CD4-positive, alpha-beta T cell treated with Interleukin-17A for 1 hour (primary cell): Measurements from ENCODE around the gene PHACTR3.
"Not testable (repeated sequence)": the region's sequence is repeated elsewhere in the genome, so short reads cannot be mapped to it uniquely, and the experiment has no call there.

Experiments used
- DNase-seq: peaks from one replicate; pipeline ENCODE4 v3.0.0-alpha.2; 2020

Gene PHACTR3

DNA sequence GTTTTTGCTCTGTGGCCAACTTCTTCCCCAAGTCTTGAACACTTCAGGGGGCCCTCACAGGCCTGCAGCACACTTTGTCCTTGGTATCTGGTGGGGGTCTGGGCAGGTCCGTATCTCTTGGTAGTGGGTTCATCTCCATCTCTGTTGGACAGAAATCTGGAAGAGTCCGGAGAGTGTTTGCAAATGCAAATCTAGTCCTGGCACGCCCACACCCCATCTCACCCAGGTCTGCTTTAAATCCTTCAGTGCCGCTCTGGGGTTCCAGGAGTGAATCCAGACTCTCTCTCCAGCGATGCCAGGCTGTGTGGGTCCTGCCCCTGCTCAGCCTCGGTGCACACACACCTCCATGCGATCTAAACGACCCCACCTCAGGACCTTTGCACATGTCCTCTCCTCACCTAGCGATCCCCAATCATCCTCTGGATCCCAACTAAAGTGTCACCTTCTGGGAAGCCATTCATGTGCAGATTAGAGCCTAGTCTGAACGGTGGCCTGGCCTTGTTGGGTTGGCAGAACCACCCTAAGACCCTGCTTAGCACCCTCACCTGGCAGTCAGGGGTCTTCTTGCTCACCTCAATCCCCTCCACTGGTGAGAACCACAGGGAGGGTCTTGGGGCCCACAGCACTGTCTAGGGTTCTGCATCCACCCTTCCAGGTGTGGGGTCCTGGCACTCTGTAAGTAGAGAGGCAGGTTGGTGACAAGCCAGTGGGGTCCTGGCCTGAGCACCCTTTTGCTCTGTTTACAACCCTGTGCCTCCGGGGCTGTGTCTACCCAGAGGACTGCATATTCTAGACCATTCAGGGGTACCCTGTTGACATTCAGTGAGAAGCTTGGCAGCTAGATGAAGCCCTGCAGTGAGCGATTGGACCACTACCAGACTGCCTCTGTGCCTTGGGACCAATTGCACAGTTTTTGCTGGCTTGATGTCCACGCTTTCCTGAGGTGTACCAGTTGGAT, 228.3 kb downstream of the PHACTR3 start:
- no peak for DNase-seq

- DNase-seq, result no peak
These were observed 230.7 kb downstream of the PHACTR3 start for GRCh38 chr20:59835057-59835447.

DNA sequence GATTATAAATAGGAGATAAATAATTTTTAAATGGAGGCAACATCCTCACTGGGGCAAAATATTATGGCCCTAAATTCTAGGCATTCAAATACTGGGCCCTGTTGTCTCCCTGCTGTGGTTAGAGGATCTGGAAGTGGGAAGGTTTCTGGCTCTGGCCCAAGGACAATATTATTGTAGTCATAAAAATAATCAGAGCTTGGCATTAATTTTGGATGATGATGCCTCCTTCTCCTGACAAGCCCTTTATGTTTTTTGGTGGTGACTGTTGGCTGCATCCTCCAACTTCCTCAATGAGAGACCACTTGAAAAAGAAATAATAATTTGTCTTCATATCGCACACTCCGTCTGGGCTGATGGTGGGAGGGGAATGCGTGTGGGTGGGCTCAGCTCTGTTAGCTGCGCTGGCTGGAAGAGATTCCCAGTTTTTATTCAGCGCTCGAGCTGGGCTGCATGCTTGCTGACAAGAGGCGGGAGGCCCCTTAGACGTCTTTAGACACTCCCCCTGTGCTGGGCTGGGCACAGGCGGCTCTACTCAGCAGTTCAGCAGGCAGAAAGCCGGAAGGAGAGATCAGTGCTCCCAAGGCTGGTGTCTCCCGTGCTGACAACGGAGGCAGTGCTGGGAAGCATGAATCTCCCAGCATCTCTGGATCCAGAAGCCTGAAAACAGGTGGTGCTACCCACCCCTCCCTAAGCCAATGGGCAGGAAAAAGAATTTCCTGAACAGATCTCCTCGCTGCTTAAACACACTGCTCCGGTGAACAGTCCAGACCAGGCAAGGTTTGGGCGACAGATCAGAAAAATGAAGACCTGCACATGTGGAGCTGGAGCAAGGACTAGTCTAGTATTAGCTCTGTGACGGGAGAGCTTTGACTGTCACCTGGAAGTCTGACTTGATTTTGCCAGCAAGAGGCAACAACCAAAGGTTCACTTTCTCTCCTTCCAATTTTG, 231.4 kb downstream of the PHACTR3 start:
- no peak for DNase-seq

GRCh38 chr20:59836767-59837166, 232.4 kb downstream of the PHACTR3 start:
- no peak for DNase-seq

DNA sequence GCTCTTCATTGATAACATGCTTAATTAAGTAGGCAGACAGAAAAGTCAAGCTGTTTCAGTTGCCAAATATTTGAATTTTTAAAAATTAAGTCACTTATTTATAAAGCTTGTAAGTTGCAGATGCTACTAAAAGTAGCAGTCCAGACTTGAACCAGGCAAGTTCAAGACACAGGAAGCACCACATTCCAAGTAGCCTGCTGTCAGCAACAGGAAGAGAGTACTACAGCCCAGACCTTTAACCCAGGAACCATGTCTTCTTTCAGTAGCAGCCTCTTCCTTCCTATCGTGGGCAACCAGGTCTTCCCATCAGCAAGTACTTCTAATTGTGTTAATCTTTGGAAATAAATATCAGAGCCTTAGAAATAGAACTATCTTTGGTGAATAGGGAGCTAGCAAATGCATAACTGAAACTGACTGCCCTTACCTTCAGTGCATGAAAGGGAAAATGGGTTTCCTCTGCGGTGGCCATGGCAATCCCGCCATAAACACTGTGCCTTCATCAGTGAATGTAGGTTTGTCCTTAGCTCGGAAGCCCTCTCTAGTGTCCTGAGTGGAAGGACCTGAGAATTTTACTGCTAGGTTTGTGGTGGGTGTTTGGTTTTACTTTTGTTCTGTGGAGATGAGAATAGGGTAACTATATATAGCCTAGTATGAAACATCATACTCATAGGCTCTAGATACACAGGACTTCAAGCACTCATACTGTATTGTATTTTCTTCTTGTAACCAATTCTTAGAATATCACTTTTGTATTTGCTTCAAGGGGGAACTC, 233.5 kb downstream of the PHACTR3 start:
- DNase-seq, result no peak

- DNase-seq, result no peak
These were observed 235.1 kb downstream of the PHACTR3 start for GRCh38 chr20:59839400-59839799.

- no peak for DNase-seq
These were observed 241.1 kb downstream of the PHACTR3 start for GRCh38 chr20:59845472-59845871.

- DNase-seq, result no peak
These were observed 243.8 kb downstream of the PHACTR3 start for GRCh38 chr20:59848182-59848581.

- DNase-seq, result peak; percentile 10
These were observed 245.8 kb downstream of the PHACTR3 start for GRCh38 chr20:59850018-59850641.

GRCh38 chr20:59856526-59856925, 252.2 kb downstream of the PHACTR3 start:
- not testable (repeated sequence) for DNase-seq

DNA sequence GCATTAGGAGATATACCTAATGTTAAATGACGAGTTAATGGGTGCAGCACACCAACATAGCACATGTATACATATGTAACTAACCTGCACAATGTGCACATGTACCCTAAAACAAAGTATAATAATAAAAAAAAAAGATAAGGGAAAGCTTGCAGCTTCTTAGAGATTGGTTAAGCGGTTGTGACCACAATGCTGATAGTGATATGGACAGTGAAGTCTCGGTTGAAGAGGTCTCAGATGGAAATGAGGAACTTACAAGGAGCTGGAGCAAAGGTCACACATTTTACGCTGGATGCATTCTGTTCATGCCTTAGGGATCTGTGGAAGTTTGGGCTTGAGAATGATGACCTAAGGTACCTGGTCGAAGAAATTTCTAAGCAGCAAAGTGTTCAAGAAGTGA, 252.6 kb downstream of the PHACTR3 start:
- not testable (repeated sequence) for DNase-seq

GRCh38 chr20:59857966-59858365, 253.6 kb downstream of the PHACTR3 start:
- DNase-seq, result no peak

DNA sequence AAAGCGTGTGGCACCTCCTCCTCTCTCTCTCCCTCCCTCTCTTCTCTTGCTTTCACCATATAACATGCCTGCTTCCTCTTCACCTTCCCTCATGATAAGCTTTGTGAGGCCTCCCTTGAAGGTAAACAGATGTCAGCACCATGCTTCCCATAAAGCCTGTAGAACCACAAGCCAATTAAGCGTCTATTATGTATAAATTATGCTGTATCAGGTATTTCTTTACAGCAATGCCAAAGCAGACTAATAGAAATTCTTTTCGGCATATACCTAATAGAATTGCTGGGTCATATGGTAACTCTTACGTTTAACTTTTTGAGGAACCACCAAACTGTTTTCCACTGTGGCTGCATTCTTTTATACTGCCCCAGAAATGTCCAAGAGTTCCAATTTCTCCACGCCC, 254.1 kb downstream of the PHACTR3 start:
- no peak for DNase-seq

DNA sequence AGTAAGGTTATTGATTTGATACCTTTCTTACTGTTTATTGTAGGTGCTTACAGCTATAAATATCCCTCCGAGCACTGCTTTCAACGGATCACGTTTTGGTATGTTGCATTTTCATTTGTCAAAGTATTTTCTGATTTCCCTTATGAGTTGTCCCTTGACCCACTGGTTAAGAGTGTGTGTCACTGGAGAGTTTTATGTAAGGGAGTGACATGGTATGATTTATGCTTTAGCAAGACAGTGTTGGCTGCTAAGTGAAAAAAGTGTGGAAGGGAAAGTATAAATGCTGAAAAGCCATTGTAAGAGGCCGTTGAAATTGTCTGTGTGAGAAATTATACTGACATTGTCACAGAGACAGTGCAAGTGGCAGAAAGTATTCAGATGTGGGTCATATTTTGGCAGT, 257.1 kb downstream of the PHACTR3 start:
- no peak for DNase-seq

DNA sequence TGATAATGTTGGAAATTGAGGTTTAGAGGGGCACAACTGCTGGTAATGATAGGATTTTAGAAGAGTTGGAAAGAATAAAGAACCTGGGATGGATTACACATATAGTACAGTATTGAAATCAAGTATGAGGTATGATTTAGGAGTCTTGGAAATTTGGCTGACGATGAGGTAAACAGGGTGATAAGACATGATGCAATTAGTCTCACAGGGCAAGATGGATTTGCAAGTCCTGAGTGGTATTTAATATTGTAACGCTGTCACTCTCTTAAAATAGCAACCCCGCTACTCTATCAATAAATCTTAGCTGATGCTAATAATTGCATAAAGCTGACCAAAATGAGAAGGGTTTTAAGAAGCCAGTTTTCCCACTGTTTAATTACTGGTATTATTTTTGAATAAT, 258.7 kb downstream of the PHACTR3 start:
- DNase-seq, result no peak

DNA sequence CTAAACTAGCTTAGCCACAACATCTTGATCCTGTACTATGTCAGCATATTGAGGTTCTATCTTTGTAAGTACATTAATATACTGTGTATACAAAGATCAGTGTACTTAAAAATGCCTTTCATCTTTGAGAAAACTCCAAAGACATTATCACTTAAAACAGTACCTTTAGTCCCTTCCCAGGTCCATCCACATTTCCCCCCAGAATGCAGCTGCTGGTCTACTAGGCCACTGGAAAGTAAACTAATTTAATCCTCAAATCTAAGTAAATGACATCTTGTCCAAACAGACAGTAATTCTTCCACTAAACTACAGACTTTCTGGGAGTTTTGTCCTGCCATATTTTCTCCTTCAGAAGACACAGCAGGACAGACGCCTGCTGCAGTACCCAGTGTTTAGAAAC, 260.4 kb downstream of the PHACTR3 start:
- DNase-seq, result no peak

GRCh38 chr20:59866338-59866737, 262.0 kb downstream of the PHACTR3 start:
- DNase-seq, result no peak

DNA sequence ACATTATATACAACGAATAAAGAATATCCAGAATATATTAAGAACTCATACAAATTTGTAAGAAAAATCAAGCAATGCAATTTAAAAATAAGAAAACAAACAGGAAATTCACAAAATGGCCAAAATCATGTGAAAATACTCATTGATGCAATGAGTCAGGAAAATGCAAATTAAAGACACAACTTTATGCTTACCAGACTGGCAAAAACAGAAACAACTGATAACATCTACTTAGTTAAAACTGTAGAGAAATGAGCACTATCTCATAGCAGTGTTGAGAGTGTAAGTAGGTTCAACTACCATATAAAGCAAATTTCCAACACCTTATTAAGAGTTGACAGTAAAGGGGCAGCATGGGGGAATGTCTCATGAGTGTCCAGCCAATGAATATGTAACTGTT, 266.8 kb downstream of the PHACTR3 start:
- DNase-seq, result no peak

- DNase-seq, result no peak
These were observed 269.1 kb downstream of the PHACTR3 start for GRCh38 chr20:59873409-59873808.

- no peak for DNase-seq
These were observed 275.9 kb downstream of the PHACTR3 start for GRCh38 chr20:59880198-59880597.

DNA sequence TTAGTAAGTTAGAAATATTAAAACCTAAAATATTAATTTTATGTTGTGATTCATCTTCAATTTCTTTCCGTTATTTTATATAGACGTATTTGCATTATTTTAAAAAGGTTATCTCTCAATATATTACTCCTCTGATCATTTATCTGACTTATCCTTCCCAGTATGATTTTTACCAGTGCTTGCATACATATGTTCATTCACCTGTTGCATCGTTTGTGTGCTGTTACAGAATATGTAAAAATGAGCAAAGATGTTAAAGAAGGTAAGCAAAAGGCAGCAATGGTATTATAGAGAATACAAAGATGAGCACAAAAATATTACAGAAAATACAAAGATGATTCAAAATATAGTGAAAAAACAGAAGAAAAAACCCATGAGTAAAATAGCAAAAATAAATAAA, 280.2 kb downstream of the PHACTR3 start:
- no peak for DNase-seq

- no peak for DNase-seq
These were observed 283.7 kb downstream of the PHACTR3 start for GRCh38 chr20:59888050-59888449.
